ENCODE measurements around the gene ANGPTL7. TPM values are rescaled to one million over a fixed set of nuclear protein-coding genes. Genes with fewer than 3 reads are reported as not detected.

Gene ANGPTL7
- polyA plus RNA-seq, 2 of the 4 experiments (the other 2 are of a cell fraction), result not detected

- WGBS (ENCODE audit: missing lambda C conversion rate), result 93% methylated on average over 1 of the region's 1 CpG
- POLR2A ChIA-PET, result no interaction called here
- DNase-seq (ENCODE audit: low read depth in 1 of 2, low spot score in 1 of 2) (no peak), ATAC-seq (no peak), FAIRE-seq (no peak)
- H3K27ac ChIP-seq, result no peak overlapping the region
- TF ChIP-seq CBX2 (IDR thresholded peaks at IDR 0.05; ENCODE audit: borderline replicate concordance, low read depth) (no peak), E2F6 (IDR thresholded peaks at IDR 0.05; ENCODE audit: borderline replicate concordance, low read depth) (no peak), EHMT2 (IDR thresholded peaks at IDR 0.05; ENCODE audit: low read depth) (no peak), KDM1A (IDR thresholded peaks at IDR 0.05; ENCODE audit: low read depth) (no peak), RNF2 (IDR thresholded peaks at IDR 0.05; ENCODE audit: borderline replicate concordance, low read depth) (no peak), MAZ (IDR thresholded peaks at IDR 0.05; ENCODE audit: borderline replicate concordance, low read depth, low read length) (no peak), ZSCAN20 (CRISPR knock-in tag; IDR thresholded peaks at IDR 0.05) (no peak), CHD4 (IDR thresholded peaks at IDR 0.05; ENCODE audit: borderline replicate concordance) (no peak), TFCP2L1 (CRISPR knock-in tag; IDR thresholded peaks at IDR 0.05) (no peak), ZFP36 (IDR thresholded peaks at IDR 0.05; ENCODE audit: borderline replicate concordance, partially characterized antibody) (no peak), RFX5 (IDR thresholded peaks at IDR 0.05) (no peak), HOXB5 (CRISPR knock-in tag; IDR thresholded peaks at IDR 0.05) (no peak), CEBPB (IDR thresholded peaks at IDR 0.05) (no peak), SMC3 (IDR thresholded peaks at IDR 0.05) (no peak), RARB (CRISPR knock-in tag; IDR thresholded peaks at IDR 0.05) (no peak), FOSB (CRISPR knock-in tag; IDR thresholded peaks at IDR 0.05) (no peak), RAD21 (conservative IDR thresholded peaks at IDR 0.05 in 1 of 2, IDR thresholded peaks at IDR 0.05 in 1 of 2) (no peak)
- TF ChIP-seq, protein P1, sequence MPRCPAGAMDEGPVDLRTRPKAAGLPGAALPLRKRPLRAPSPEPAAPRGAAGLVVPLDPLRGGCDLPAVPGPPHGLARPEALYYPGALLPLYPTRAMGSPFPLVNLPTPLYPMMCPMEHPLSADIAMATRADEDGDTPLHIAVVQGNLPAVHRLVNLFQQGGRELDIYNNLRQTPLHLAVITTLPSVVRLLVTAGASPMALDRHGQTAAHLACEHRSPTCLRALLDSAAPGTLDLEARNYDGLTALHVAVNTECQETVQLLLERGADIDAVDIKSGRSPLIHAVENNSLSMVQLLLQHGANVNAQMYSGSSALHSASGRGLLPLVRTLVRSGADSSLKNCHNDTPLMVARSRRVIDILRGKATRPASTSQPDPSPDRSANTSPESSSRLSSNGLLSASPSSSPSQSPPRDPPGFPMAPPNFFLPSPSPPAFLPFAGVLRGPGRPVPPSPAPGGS (IDR thresholded peaks at IDR 0.05), result no peak
- TF ChIP-seq, protein P2, sequence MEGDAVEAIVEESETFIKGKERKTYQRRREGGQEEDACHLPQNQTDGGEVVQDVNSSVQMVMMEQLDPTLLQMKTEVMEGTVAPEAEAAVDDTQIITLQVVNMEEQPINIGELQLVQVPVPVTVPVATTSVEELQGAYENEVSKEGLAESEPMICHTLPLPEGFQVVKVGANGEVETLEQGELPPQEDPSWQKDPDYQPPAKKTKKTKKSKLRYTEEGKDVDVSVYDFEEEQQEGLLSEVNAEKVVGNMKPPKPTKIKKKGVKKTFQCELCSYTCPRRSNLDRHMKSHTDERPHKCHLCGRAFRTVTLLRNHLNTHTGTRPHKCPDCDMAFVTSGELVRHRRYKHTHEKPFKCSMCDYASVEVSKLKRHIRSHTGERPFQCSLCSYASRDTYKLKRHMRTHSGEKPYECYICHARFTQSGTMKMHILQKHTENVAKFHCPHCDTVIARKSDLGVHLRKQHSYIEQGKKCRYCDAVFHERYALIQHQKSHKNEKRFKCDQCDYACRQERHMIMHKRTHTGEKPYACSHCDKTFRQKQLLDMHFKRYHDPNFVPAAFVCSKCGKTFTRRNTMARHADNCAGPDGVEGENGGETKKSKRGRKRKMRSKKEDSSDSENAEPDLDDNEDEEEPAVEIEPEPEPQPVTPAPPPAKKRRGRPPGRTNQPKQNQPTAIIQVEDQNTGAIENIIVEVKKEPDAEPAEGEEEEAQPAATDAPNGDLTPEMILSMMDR (IDR thresholded peaks at IDR 0.05), result no peak
- TF ChIP-seq, protein P3, sequence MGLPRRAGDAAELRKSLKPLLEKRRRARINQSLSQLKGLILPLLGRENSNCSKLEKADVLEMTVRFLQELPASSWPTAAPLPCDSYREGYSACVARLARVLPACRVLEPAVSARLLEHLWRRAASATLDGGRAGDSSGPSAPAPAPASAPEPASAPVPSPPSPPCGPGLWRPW (IDR thresholded peaks at IDR 0.05), result no peak
- H3K4me3 ChIP-seq, result no peak overlapping the region
- H3K9me3 ChIP-seq, result no peaks in the 10 kb centered on the region
- no peak overlapping the region for H3K4me2 ChIP-seq
- CTCF ChIA-PET, result no interaction called here
- no peaks in the 10 kb centered on the region for H3K4me1 ChIP-seq
Measured at GRCh38 chr1:11216074-11216473, 26.9 kb downstream of the ANGPTL7 start.

- Histone ChIP-seq H3K4me3 (no peak overlapping the region), H3K9me3 (no peaks in the 10 kb centered on the region), H3K4me1 (no peaks in the 10 kb centered on the region), H3K27ac (no peak overlapping the region), H3K4me2 (no peak overlapping the region)
- POLR2A ChIA-PET, result no interaction called here
- DNase-seq (ENCODE audit: low read depth in 1 of 2, low spot score in 1 of 2) (no peak), ATAC-seq (no peak), FAIRE-seq (no peak)
- CTCF ChIA-PET, result interaction anchor here (1.2 to 2.6 kb wide), 4 partner anchors 13 to 416 kb away, joined by 3 to 12 read pairs (median 4); no protein-coding TSS in a partner anchor
- WGBS (ENCODE audit: missing lambda C conversion rate), result 94% methylated on average over 10 of the region's 10 CpGs
- no peak for TF ChIP-seq CBX8 (IDR thresholded peaks at IDR 0.05)
- TF ChIP-seq RFX5 (IDR thresholded peaks at IDR 0.05), result no peak
- TF ChIP-seq CBX2 (IDR thresholded peaks at IDR 0.05; ENCODE audit: borderline replicate concordance, low read depth), result no peak
- no peak for TF ChIP-seq EP300 (IDR thresholded peaks at IDR 0.05)
- TF ChIP-seq SREBF2 (IDR thresholded peaks at IDR 0.05), result no peak
Measured at GRCh38 chr1:11227106-11228077, 38.2 kb downstream of the ANGPTL7 start.

Data from A549 (cell line).